Mucosa of descending colon (tissue), 3 donors: ENCODE results near the gene HOXA4. TPM values are rescaled to one million over a fixed set of nuclear protein-coding genes. Genes with fewer than 3 reads are reported as not detected.

ENCODE experiments used
- ATAC-seq: fragments of 200-7000 bp; cut with Tn5 transposase; one replicate; pipeline ENCODE4 v1.9.1; 2020; ENCODE audit warnings: mild to moderate bottlenecking, moderate library complexity
- DNase-seq, 3 donors: peaks; one replicate each; pipeline ENCODE4 v3.0.0-alpha.2; 2020
- H3K36me3 ChIP-seq: fragments of 200-600 bp; one replicate; pipeline ENCODE4 v1.8.0; 2021; ENCODE audit warnings: low read depth, mild to moderate bottlenecking
- H3K4me1 ChIP-seq: fragments of 200-600 bp; one replicate; pipeline ENCODE4 v1.8.0; 2021; ENCODE audit warnings: low read depth, mild to moderate bottlenecking
- H3K4me3 ChIP-seq: fragments of 200-600 bp; one replicate; pipeline ENCODE4 v1.8.0; 2021; ENCODE audit warnings: mild to moderate bottlenecking
- H3K9me3 ChIP-seq: fragments of 200-600 bp; one replicate; pipeline ENCODE4 v1.8.0; 2021; ENCODE audit warnings: mild to moderate bottlenecking
- CTCF ChIP-seq: fragments of 200-600 bp; IDR thresholded peaks from one replicate; pipeline ENCODE4 v1.8.0; 2022; ENCODE audit warnings: antibody characterized with exemption, mild to moderate bottlenecking
- intact Hi-C, 2 donors: fragments of 100-400 bp; cut with DNase I in 1 of 2; cut with micrococcal nuclease in 1 of 2; formaldehyde crosslinking; loops; one replicate each; pipeline versions ENCODE4 v1.11.0 to v1.11.1; 2022; cut with DNase I, micrococcal nuclease
- total RNA-seq, 3 donors: library from RNA; stranded (reverse); fragmentation: NEBNext Ultra II Directional in 2 of 3; extraction: Animal tissue kit (Norgen Biotek cat#: 25700) in 2 of 3; gene quantifications; one replicate each; pipeline versions ENCODE4 v1.2.1 to v1.2.4, GENCODE V29; 2021 to 2023
- donor health status: DM: no; HTN: no; CAD: no; lungs with moderate emphysema.
- donor health status: DM: no; HTN: no; CAD: no.
- donor health status: DM: no; HTN: yes; CAD: no.

Gene HOXA4
- total RNA-seq, 3 donors from 2014 or later = 5.9 to 9.5 (median 8.3) TPM

GRCh38 chr7:27096768-27097514 is 33.6 kb downstream of the HOXA4 start:
- H3K9me3 ChIP-seq = no peaks in the 10 kb centered on the region
- H3K36me3 ChIP-seq = no peaks in the 10 kb centered on the region
- H3K4me3 ChIP-seq = peak overlapping the region; percentile 85
- intact Hi-C loops = loop anchor here in 1 of 2 donors (10.0 kb wide), 1 partner anchor 232 kb away; the partner anchor contains the start of gene SKAP2
- ATAC-seq (peak; percentile 31), DNase-seq (peak; percentile 49 to 69 (median 64))
- TF ChIP-seq CTCF = no peak
- H3K4me1 ChIP-seq = peaks cover 24% of the 10 kb centered on the region

GRCh38 chr7:27095897-27096767 is 34.4 kb downstream of the HOXA4 start, which contains the start of gene HOXA1:
TSS of gene HOXA1 (minus strand) at chr7:27096000. CDS start at chr7:27095912, 88 bp downstream.
- Histone ChIP-seq H3K36me3 (no peaks in the 10 kb centered on the region), H3K4me3 (peak within 1 kb of the TSS; percentile 85), H3K4me1 (peaks cover 22% of the 10 kb centered on the region), H3K9me3 (no peaks in the 10 kb centered on the region)
- DNase-seq = peak; percentile 90 to 92 (median 91)
- intact Hi-C loops = loop anchor here in 1 of 2 donors (10.0 kb wide), 1 partner anchor 231 kb away; the partner anchor contains the start of gene SKAP2
- ATAC-seq = peak; percentile 82
- no peak for TF ChIP-seq CTCF

GRCh38 chr7:27095050-27095896 is 35.3 kb downstream of the HOXA4 start:
- H3K4me3 ChIP-seq = peak overlapping the region; percentile 85
- ATAC-seq (no peak), DNase-seq (peak in 2 of 3 donors; percentile 51 to 55)
- no peaks in the 10 kb centered on the region for H3K36me3 ChIP-seq
- no peaks in the 10 kb centered on the region for H3K9me3 ChIP-seq
- no peak for TF ChIP-seq CTCF
- peaks cover 21% of the 10 kb centered on the region for H3K4me1 ChIP-seq
- intact Hi-C loops = loop anchor here in 1 of 2 donors (10.0 kb wide), 1 partner anchor 230 kb away; the partner anchor contains the start of gene SKAP2

GRCh38 chr7:27094304-27095049 is 36.1 kb downstream of the HOXA4 start:
- DNase-seq (no peak), ATAC-seq (no peak)
- Histone ChIP-seq H3K9me3 (no peaks in the 10 kb centered on the region), H3K4me1 (peaks cover 13% of the 10 kb centered on the region), H3K36me3 (no peaks in the 10 kb centered on the region), H3K4me3 (no peak overlapping the region)
- intact Hi-C loops = loop anchor here in 1 of 2 donors (10.0 kb wide), 1 partner anchor 230 kb away; the partner anchor contains the start of gene SKAP2
- no peak for TF ChIP-seq CTCF
